CD4-positive, CD25-positive, alpha-beta regulatory T cell (primary cell): Measurements from ENCODE around the gene RPH3AL. TPM values are rescaled to one million over a fixed set of nuclear protein-coding genes. Genes with fewer than 3 reads are reported as not detected.

Experiments used
- ATAC-seq, 2 donors: fragments of 150-1000 bp; cut with Tn5 transposase; one replicate each; pipeline ENCODE4 v1.10.0; 2021; ENCODE audit warnings: low read depth in 2 of 2, moderate number of reproducible peaks in 2 of 2, moderate library complexity in 1 of 2
- DNase-seq, 3 donors: peaks; one replicate each; pipeline versions ENCODE4 v3.0.0 to v3.0.0-alpha.2; 2012 to 2022; ENCODE audit warnings: mixed read lengths in 1 of 3
- H3K27ac ChIP-seq: one replicate; pipeline ENCODE4 v1.7.0; 2013; ENCODE audit warnings: mild to moderate bottlenecking, low read length; ENCODE audit not compliant: insufficient read depth, poor library complexity, severe bottlenecking
- H3K27me3 ChIP-seq: one replicate; pipeline ENCODE4 v1.7.0; 2013; ENCODE audit warnings: low read length; ENCODE audit not compliant: control insufficient read depth, insufficient read depth
- H3K36me3 ChIP-seq: one replicate; pipeline ENCODE4 v1.7.0; 2013; ENCODE audit warnings: mild to moderate bottlenecking, low read length, moderate library complexity; ENCODE audit not compliant: control insufficient read depth, insufficient read depth
- H3K4me1 ChIP-seq: 2 replicates; pipeline ENCODE4 v1.7.0; 2013; ENCODE audit warnings: mild to moderate bottlenecking, low read length; ENCODE audit not compliant: insufficient read depth, control insufficient read depth, poor library complexity, severe bottlenecking
- H3K4me3 ChIP-seq: one replicate; pipeline ENCODE4 v1.7.0; 2013; ENCODE audit warnings: low read depth, mild to moderate bottlenecking, low read length, moderate library complexity
- H3K9me3 ChIP-seq, 2 experiments: 1 replicate in 1 of 2; 2 replicates in 1 of 2; pipeline ENCODE4 v1.7.0; 2013; ENCODE audit warnings: low read length in 2 of 2, mild to moderate bottlenecking in 1 of 2, moderate library complexity in 1 of 2; ENCODE audit not compliant: control insufficient read depth in 2 of 2
- H3K27ac Mint-ChIP-seq, 3 donors: one replicate each; pipeline ENCODE4 v1.8.0; 2020 to 2022; ENCODE audit warnings: mild to moderate bottlenecking in 3 of 3, mixed read lengths in 3 of 3, moderate library complexity in 2 of 3
- H3K27me3 Mint-ChIP-seq: one replicate; pipeline ENCODE4 v1.8.0; 2022; ENCODE audit warnings: mild to moderate bottlenecking, mixed read lengths
- H3K36me3 Mint-ChIP-seq: one replicate; pipeline ENCODE4 v1.8.0; 2020; ENCODE audit warnings: mixed read lengths
- H3K4me1 Mint-ChIP-seq, 4 donors: one replicate each; pipeline ENCODE4 v1.8.0; 2020 to 2022; ENCODE audit warnings: mixed read lengths in 4 of 4, mild to moderate bottlenecking in 1 of 4
- H3K4me3 Mint-ChIP-seq, 4 donors: one replicate each; pipeline ENCODE4 v1.8.0; 2020 to 2022; ENCODE audit warnings: mild to moderate bottlenecking in 4 of 4, mixed read lengths in 4 of 4, moderate library complexity in 3 of 4
- H3K9me3 Mint-ChIP-seq, 7 donors: one replicate each; pipeline ENCODE4 v1.8.0; 2020 to 2022; ENCODE audit warnings: mixed read lengths in 7 of 7, mild to moderate bottlenecking in 3 of 7, moderate library complexity in 2 of 7
- polyA plus RNA-seq, 4 donors: library from polyadenylated mRNA; unstranded; fragments of 300-500 nt; fragmentation: Illumina TruSeq; gene quantifications; one replicate each; pipeline ENCODE4 v1.2.3, GENCODE V29; 2021
- total RNA-seq: library from RNA; stranded (reverse); gene quantifications from one replicate; pipeline ENCODE4 v1.2.3, GENCODE V29; 2022

Gene RPH3AL
- total and polyA plus RNA-seq, 5 donors from 2014 or later, result 0.65 to 5.6 (median 3.0) TPM

DNA sequence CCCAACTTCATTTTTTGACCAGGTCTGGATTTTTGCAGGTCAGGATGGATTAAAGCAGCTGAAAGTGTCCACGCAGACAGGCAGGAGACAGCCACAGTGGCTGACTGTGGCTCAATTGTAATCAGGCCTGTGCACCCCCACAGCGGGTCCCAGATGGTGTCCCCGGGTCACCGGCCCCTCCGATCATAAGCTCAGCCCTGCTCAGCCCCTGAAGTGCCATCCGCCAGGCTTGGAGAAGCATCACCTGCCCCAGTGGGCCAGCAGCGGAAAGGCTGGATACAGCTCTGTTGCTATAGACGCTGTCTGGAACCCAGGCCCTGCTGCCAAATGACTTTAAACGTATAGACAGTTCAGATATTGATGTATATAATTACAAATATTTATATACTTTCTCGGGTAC, 60.6 kb downstream of the RPH3AL start:
- Mint-ChIP-seq H3K27ac (no peak overlapping the region), H3K4me3 (no peak overlapping the region), H3K4me1 (peaks cover 0 to 5% (median under 1%) of the 10 kb centered on the region in 4 donors), H3K9me3 (no peaks in the 10 kb centered on the region), H3K36me3 (peaks cover 3% of the 10 kb centered on the region), H3K27me3 (no peaks in the 10 kb centered on the region)
- no peaks in the 10 kb centered on the region for H3K36me3 ChIP-seq
- H3K27ac ChIP-seq, result no peak overlapping the region
- no peaks in the 10 kb centered on the region for H3K4me1 ChIP-seq
- ATAC-seq (no peak), DNase-seq (no peak)
- no peaks in the 10 kb centered on the region for H3K27me3 ChIP-seq
- no peaks in the 10 kb centered on the region for H3K9me3 ChIP-seq
- no peak overlapping the region for H3K4me3 ChIP-seq

- H3K4me3 Mint-ChIP-seq, result no peak overlapping the region
- H3K4me3 ChIP-seq, result no peak overlapping the region
- H3K36me3 Mint-ChIP-seq, result peaks cover 3% of the 10 kb centered on the region
- H3K27ac ChIP-seq, result no peak overlapping the region
- no peaks in the 10 kb centered on the region for H3K9me3 Mint-ChIP-seq
- H3K27me3 ChIP-seq, result no peaks in the 10 kb centered on the region
- DNase-seq (no peak), ATAC-seq (no peak)
- H3K36me3 ChIP-seq, result no peaks in the 10 kb centered on the region
- H3K27ac Mint-ChIP-seq, result no peak overlapping the region
- no peaks in the 10 kb centered on the region for H3K27me3 Mint-ChIP-seq
- peaks cover 0 to 5% (median under 1%) of the 10 kb centered on the region in 4 donors for H3K4me1 Mint-ChIP-seq
- no peaks in the 10 kb centered on the region for H3K9me3 ChIP-seq
- H3K4me1 ChIP-seq, result no peaks in the 10 kb centered on the region
These were observed 61.0 kb downstream of the RPH3AL start for GRCh38 chr17:291587-291986.

- H3K4me1 Mint-ChIP-seq, result peaks cover 0 to 5% (median under 1%) of the 10 kb centered on the region in 4 donors
- no peak for ATAC-seq
- H3K4me1 ChIP-seq, result no peaks in the 10 kb centered on the region
- no peaks in the 10 kb centered on the region for H3K9me3 ChIP-seq
- DNase-seq, result no peak
- peaks cover 3% of the 10 kb centered on the region for H3K36me3 Mint-ChIP-seq
- H3K27ac ChIP-seq, result no peak overlapping the region
- no peak overlapping the region for H3K4me3 ChIP-seq
- no peaks in the 10 kb centered on the region for H3K27me3 Mint-ChIP-seq
- no peaks in the 10 kb centered on the region for H3K36me3 ChIP-seq
- no peak overlapping the region for H3K4me3 Mint-ChIP-seq
- H3K27ac Mint-ChIP-seq, result no peak overlapping the region
- H3K27me3 ChIP-seq, result no peaks in the 10 kb centered on the region
- H3K9me3 Mint-ChIP-seq, result no peaks in the 10 kb centered on the region
These were observed 62.0 kb downstream of the RPH3AL start for GRCh38 chr17:290626-291025.

GRCh38 chr17:290121-290521, 62.5 kb downstream of the RPH3AL start:
- ATAC-seq (no peak), DNase-seq (no peak)
- no peak overlapping the region for H3K27ac ChIP-seq
- no peaks in the 10 kb centered on the region for H3K27me3 ChIP-seq
- Mint-ChIP-seq H3K4me3 (no peak overlapping the region), H3K27ac (no peak overlapping the region), H3K4me1 (peaks cover 0 to 5% (median under 1%) of the 10 kb centered on the region in 4 donors), H3K9me3 (no peaks in the 10 kb centered on the region), H3K27me3 (no peaks in the 10 kb centered on the region), H3K36me3 (peaks cover 3% of the 10 kb centered on the region)
- no peak overlapping the region for H3K4me3 ChIP-seq
- no peaks in the 10 kb centered on the region for H3K4me1 ChIP-seq
- no peaks in the 10 kb centered on the region for H3K9me3 ChIP-seq
- H3K36me3 ChIP-seq, result no peaks in the 10 kb centered on the region

- H3K27me3 ChIP-seq, result no peaks in the 10 kb centered on the region
- no peaks in the 10 kb centered on the region for H3K9me3 ChIP-seq
- no peak overlapping the region for H3K4me3 ChIP-seq
- H3K4me1 ChIP-seq, result no peaks in the 10 kb centered on the region
- Mint-ChIP-seq H3K36me3 (peaks cover 3% of the 10 kb centered on the region), H3K4me1 (peaks cover 0 to 5% (median under 1%) of the 10 kb centered on the region in 4 donors), H3K9me3 (no peaks in the 10 kb centered on the region), H3K4me3 (no peak overlapping the region), H3K27ac (no peak overlapping the region), H3K27me3 (no peaks in the 10 kb centered on the region)
- ATAC-seq (no peak), DNase-seq (no peak)
- no peak overlapping the region for H3K27ac ChIP-seq
- no peaks in the 10 kb centered on the region for H3K36me3 ChIP-seq
These were observed 63.2 kb downstream of the RPH3AL start for GRCh38 chr17:289409-289808.

DNA sequence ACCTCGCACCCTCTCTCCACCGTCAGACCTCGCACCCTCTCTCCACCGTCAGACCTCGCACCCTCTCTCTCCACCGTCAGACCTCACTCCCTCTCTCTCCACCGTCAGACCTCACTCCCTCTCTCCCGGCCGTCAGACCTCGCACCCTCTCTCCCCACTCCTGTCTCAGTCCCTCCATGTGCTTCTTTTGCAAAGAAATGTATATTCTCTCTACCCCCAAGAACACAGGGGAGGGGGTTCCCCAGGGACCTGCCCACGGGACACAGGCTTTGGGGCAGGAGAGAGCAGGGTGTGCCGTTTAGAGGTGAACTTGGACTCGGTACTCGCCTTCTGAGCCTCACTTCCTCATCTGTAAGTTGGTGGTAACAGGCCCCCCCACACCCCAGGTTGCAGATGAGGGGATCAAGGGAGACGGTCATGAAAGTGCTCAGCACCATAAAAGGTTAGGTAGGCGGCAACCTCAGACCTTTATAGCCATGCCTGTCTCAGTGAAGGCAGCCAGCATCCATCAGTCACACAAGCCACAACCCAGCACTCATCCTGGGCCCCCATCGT, 63.7 kb downstream of the RPH3AL start:
- no peaks in the 10 kb centered on the region for H3K27me3 Mint-ChIP-seq
- H3K27ac Mint-ChIP-seq, result no peak overlapping the region
- no peak overlapping the region for H3K4me3 Mint-ChIP-seq

GRCh38 chr17:286571-286970, 66.0 kb downstream of the RPH3AL start:
- Histone ChIP-seq H3K4me1 (no peaks in the 10 kb centered on the region), H3K9me3 (no peaks in the 10 kb centered on the region), H3K4me3 (no peak overlapping the region), H3K27me3 (no peaks in the 10 kb centered on the region), H3K27ac (no peak overlapping the region), H3K36me3 (no peaks in the 10 kb centered on the region)
- no peaks in the 10 kb centered on the region for H3K9me3 Mint-ChIP-seq
- DNase-seq (no peak), ATAC-seq (no peak)
- no peaks in the 10 kb centered on the region for H3K4me1 Mint-ChIP-seq
- no peaks in the 10 kb centered on the region for H3K36me3 Mint-ChIP-seq
- H3K4me3 Mint-ChIP-seq, result no peak overlapping the region
- no peak overlapping the region for H3K27ac Mint-ChIP-seq
- no peaks in the 10 kb centered on the region for H3K27me3 Mint-ChIP-seq

More for the DNA sequence above, 63.7 kb downstream of the RPH3AL start:
- H3K4me1 ChIP-seq, result no peaks in the 10 kb centered on the region
- no peak overlapping the region for H3K27ac ChIP-seq
- no peak overlapping the region for H3K4me3 ChIP-seq
- Mint-ChIP-seq H3K9me3 (no peaks in the 10 kb centered on the region), H3K4me1 (peaks cover 0 to 5% (median under 1%) of the 10 kb centered on the region in 4 donors), H3K36me3 (peaks cover 3% of the 10 kb centered on the region)
- H3K9me3 ChIP-seq, result no peaks in the 10 kb centered on the region
- no peaks in the 10 kb centered on the region for H3K27me3 ChIP-seq
- DNase-seq (no peak), ATAC-seq (no peak)
- H3K36me3 ChIP-seq, result no peaks in the 10 kb centered on the region

- Mint-ChIP-seq H3K27ac (no peak overlapping the region), H3K4me3 (no peak overlapping the region), H3K36me3 (no peaks in the 10 kb centered on the region), H3K9me3 (no peaks in the 10 kb centered on the region), H3K27me3 (no peaks in the 10 kb centered on the region), H3K4me1 (no peaks in the 10 kb centered on the region)
- DNase-seq, result no peak
- no peak overlapping the region for H3K4me3 ChIP-seq
- no peaks in the 10 kb centered on the region for H3K9me3 ChIP-seq
- no peaks in the 10 kb centered on the region for H3K36me3 ChIP-seq
- H3K4me1 ChIP-seq, result no peaks in the 10 kb centered on the region
- H3K27ac ChIP-seq, result no peak overlapping the region
- no peak for ATAC-seq
- no peaks in the 10 kb centered on the region for H3K27me3 ChIP-seq
These were observed 66.7 kb downstream of the RPH3AL start for GRCh38 chr17:285751-286422.
